ENCODE data around the gene DAPK2.

- TF ChIP-seq CTCF (IDR thresholded peaks at IDR 0.05), result no peak
- TF ChIP-seq EZH2 (IDR thresholded peaks at IDR 0.05; ENCODE audit: borderline replicate concordance, insufficient read depth, low read depth, low read length, poor library complexity, severe bottlenecking), result no peak
Observed at GRCh38 chr15:63870043-63870394, 176.3 kb downstream of the DAPK2 start.

Data from B cell (primary cell).